SK-N-SH (cell line): ENCODE results near the gene OR8D2. TPM values are rescaled to one million over a fixed set of nuclear protein-coding genes. Genes with fewer than 3 reads are reported as not detected.
A peak's percentile ranks its signal among the peaks of the same experiment; 100 is the strongest.

Experiments used
- CTCF ChIA-PET: fragments of 300-600, 350-600 bp; formaldehyde crosslinking; extraction: SDS; loops from one replicate; lab custom pipeline; 2021; lab: Yijun Ruan, JAX
- POLR2A ChIA-PET: fragments of 350-600 bp; sonication (Branson Sonifier 250); formaldehyde crosslinking; extraction: SDS; loops from one replicate; lab custom pipeline; 2020; ENCODE audit warnings: antibody characterized with exemption, inconsistent platforms; lab: Yijun Ruan, JAX
- DNase-seq: peaks from one replicate; pipeline ENCODE4 v3.0.0; 2012
- H2AFZ ChIP-seq: fragments of 200-600 bp; sonication (generic); 2 replicates; pipeline ENCODE4 v1.8.1; 2016; ENCODE audit warnings: antibody characterized with exemption, mild to moderate bottlenecking, low read depth
- H3F3A ChIP-seq: fragments of 200-600 bp; sonication (generic); replicated peaks from 2 replicates; pipeline ENCODE3; 2016; ENCODE audit warnings: antibody characterized with exemption, mild to moderate bottlenecking; ENCODE audit not compliant: insufficient read depth
- H3K27ac ChIP-seq, 2 experiments: fragments of 200-500 bp in 1 of 2; fragments of 200-600 bp in 1 of 2; sonication (Bioruptor generic) in 1 of 2; sonication (generic), shearing (Covaris generic) in 1 of 2; 2 replicates each; pipeline versions ENCODE4 v1.5.1 to v1.6.1; 2014 to 2016; ENCODE audit warnings: low read depth in 2 of 2, inconsistent platforms in 1 of 2, low read length in 1 of 2, mild to moderate bottlenecking in 1 of 2, mixed read lengths in 1 of 2
- H3K27me3 ChIP-seq: fragments of 200-600 bp; sonication (generic), shearing (Covaris generic); 2 replicates; pipeline ENCODE4 v1.6.1; 2016; ENCODE audit warnings: mixed run types; ENCODE audit not compliant: insufficient read depth
- H3K36me3 ChIP-seq, 2 experiments: fragments of 200-500 bp in 1 of 2; fragments of 200-600 bp in 1 of 2; sonication (Bioruptor generic) in 1 of 2; sonication (generic) in 1 of 2; replicated peaks in 1 of 2; 2 replicates each; pipeline versions ENCODE3 to v1.5.1; 2014 to 2016; ENCODE audit warnings: low read length in 1 of 2, mild to moderate bottlenecking in 1 of 2; ENCODE audit not compliant: insufficient read depth in 2 of 2, control insufficient read depth in 1 of 2
- H3K4me1 ChIP-seq, 2 experiments: fragments of 200-500 bp in 1 of 2; fragments of 200-600 bp in 1 of 2; sonication (Bioruptor generic) in 1 of 2; sonication (generic), shearing (Covaris generic) in 1 of 2; 2 replicates each; pipeline versions ENCODE4 v1.5.1 to v1.6.1; 2014 to 2016; ENCODE audit warnings: low read depth in 1 of 2, low read length in 1 of 2, mixed run types in 1 of 2; ENCODE audit not compliant: insufficient read depth in 2 of 2, control insufficient read depth in 1 of 2
- H3K4me2 ChIP-seq: fragments of 200-600 bp; sonication (generic), shearing (Covaris generic); 2 replicates; pipeline ENCODE4 v1.6.1; 2017; ENCODE audit warnings: mixed run types
- H3K4me3 ChIP-seq, 2 experiments: fragments of 200-500 bp in 1 of 2; fragments of 200-600 bp in 1 of 2; sonication (Bioruptor generic) in 1 of 2; sonication (generic), shearing (Covaris generic) in 1 of 2; 2 replicates each; pipeline versions ENCODE4 v1.5.1 to v1.8.1; 2014 to 2016; ENCODE audit warnings: low read depth in 2 of 2, inconsistent platforms in 1 of 2, low read length in 1 of 2, mild to moderate bottlenecking in 1 of 2, mixed read lengths in 1 of 2, moderate library complexity in 1 of 2
- H3K79me2 ChIP-seq: fragments of 200-600 bp; sonication (generic); 2 replicates; pipeline ENCODE4 v1.8.1; 2017; ENCODE audit warnings: mild to moderate bottlenecking; ENCODE audit not compliant: insufficient read depth
- H3K9ac ChIP-seq: fragments of 200-600 bp; sonication (generic); 2 replicates; pipeline ENCODE4 v1.6.1; 2017; ENCODE audit warnings: mixed run types
- H3K9me2 ChIP-seq: fragments of 200-600 bp; sonication (generic); 2 replicates; pipeline ENCODE4 v1.6.1; 2017; ENCODE audit warnings: mixed run types
- H3K9me3 ChIP-seq: fragments of 200-600 bp; sonication (generic); 2 replicates; pipeline ENCODE4 v1.6.1; 2017; ENCODE audit warnings: mixed run types, mild to moderate bottlenecking, moderate library complexity
- H4K20me1 ChIP-seq: fragments of 200-600 bp; sonication (generic); 2 replicates; pipeline ENCODE4 v1.6.1; 2017; ENCODE audit warnings: mild to moderate bottlenecking, mixed run types; ENCODE audit not compliant: insufficient read depth
- CHD2 ChIP-seq: fragments of 150-350 bp; IDR thresholded peaks from 2 replicates; pipeline ENCODE4 v1.6.1; 2018; ENCODE audit warnings: low read length; ENCODE audit not compliant: partially characterized antibody
- CTCF ChIP-seq: fragments of 200-600 bp; sonication (generic); IDR thresholded peaks from 2 replicates; pipeline ENCODE4 v1.6.1; 2017; ENCODE audit warnings: antibody characterized with exemption, mild to moderate bottlenecking, moderate library complexity
- JUND ChIP-seq: IDR thresholded peaks from 2 replicates; pipeline ENCODE4 v1.4.0; 2012
- NRF1 ChIP-seq: IDR thresholded peaks from 2 replicates; pipeline ENCODE4 v1.6.1; 2012; ENCODE audit warnings: low read depth, mild to moderate bottlenecking, low read length
- RAD21 ChIP-seq: IDR thresholded peaks from 2 replicates; pipeline ENCODE4 v1.6.1; 2012; ENCODE audit warnings: mild to moderate bottlenecking, low read length
- RCOR1 ChIP-seq: fragments of 150-350 bp; IDR thresholded peaks from 2 replicates; pipeline ENCODE4 v1.6.1; 2017; ENCODE audit warnings: antibody characterized with exemption, low read length
- REST ChIP-seq: IDR thresholded peaks from 2 replicates; pipeline ENCODE4 v1.6.1; 2012; ENCODE audit warnings: mild to moderate bottlenecking, low read depth, low read length, moderate library complexity
- TCF12 ChIP-seq: IDR thresholded peaks from 2 replicates; pipeline ENCODE4 v1.4.0; 2012
- TEAD4 ChIP-seq: IDR thresholded peaks from 2 replicates; pipeline ENCODE4 v1.4.0; 2012; ENCODE audit warnings: mild to moderate bottlenecking, borderline replicate concordance; ENCODE audit not compliant: insufficient read depth
- WGBS: methylation state at CpG from one replicate; pipeline ENCODE4 v1.1.6; 2017; ENCODE audit warnings: low lambda C conversion rate; 5-methylcytosine and 5-hydroxymethylcytosine counted together
- polyA plus RNA-seq, 3 experiments: library from polyadenylated mRNA; depleted of rRNA; stranded (reverse); fragments of >200 nt; gene quantifications; 2 replicates each; pipeline ENCODE4 v1.2.3, GENCODE V29; 2012

OR8D2 gene
- polyA plus RNA-seq, 1 of the 3 experiments (the other 2 are of a cell fraction) = not detected

- H3K27me3 ChIP-seq = no peaks in the 10 kb centered on the region
- no peaks in the 10 kb centered on the region for H3K36me3 ChIP-seq
- POLR2A ChIA-PET = no interaction called here
- no peak for TF ChIP-seq CTCF
- TF ChIP-seq CHD2 = no peak
- 0 out of 2 replicates have a peak, but pooled peaks have one; percentile 9 for TF ChIP-seq TCF12
- peak; percentile 19; the same call in 1 of the 2 replicates for TF ChIP-seq TEAD4
- TF ChIP-seq JUND = 0 out of 2 replicates have a peak, but pooled peaks have one; percentile 9
- H3K9me2 ChIP-seq = no peaks in the 10 kb centered on the region
- CTCF ChIA-PET = no interaction called here
- no peaks in the 10 kb centered on the region for H3K4me1 ChIP-seq
- H4K20me1 ChIP-seq = no peaks in the 10 kb centered on the region
- no peak overlapping the region for H3K9ac ChIP-seq
- DNase-seq = no peak
- H3F3A ChIP-seq = peaks cover 7% of the 10 kb centered on the region
- H3K79me2 ChIP-seq = no peaks in the 10 kb centered on the region
- H3K4me2 ChIP-seq = no peak overlapping the region
- H3K27ac ChIP-seq = no peak overlapping the region; a peak in 1 of 4 replicates
- H2AFZ ChIP-seq = no peak overlapping the region
- H3K9me3 ChIP-seq = no peaks in the 10 kb centered on the region
- H3K4me3 ChIP-seq = no peak overlapping the region
- 2% methylated on average over 3 of the region's 3 CpGs for WGBS
These were observed 34.2 kb downstream of the OR8D2 start for GRCh38 chr11:124285610-124286344.

GRCh38 chr11:124278261-124278660, 41.7 kb downstream of the OR8D2 start:
- ChIA-PET CTCF (interaction anchor here (0.9 kb wide), 1 partner anchor 207 kb away, joined by 3 read pairs; no protein-coding TSS in a partner anchor), POLR2A (no interaction called here)
- no peak overlapping the region for H3K9ac ChIP-seq
- H3F3A ChIP-seq = no peaks in the 10 kb centered on the region
- H3K4me3 ChIP-seq = no peak overlapping the region
- no peak overlapping the region for H3K27ac ChIP-seq
- H3K79me2 ChIP-seq = no peaks in the 10 kb centered on the region
- 8% methylated on average over 2 of the region's 2 CpGs for WGBS
- no peaks in the 10 kb centered on the region for H3K9me2 ChIP-seq
- no peaks in the 10 kb centered on the region for H3K4me1 ChIP-seq
- no peaks in the 10 kb centered on the region for H3K9me3 ChIP-seq
- no peaks in the 10 kb centered on the region for H4K20me1 ChIP-seq
- TF ChIP-seq REST (no peak), RAD21 (no peak), NRF1 (no peak), RCOR1 (no peak)
- H3K27me3 ChIP-seq = no peaks in the 10 kb centered on the region
- H3K4me2 ChIP-seq = no peak overlapping the region
- no peak for DNase-seq
- no peak overlapping the region for H2AFZ ChIP-seq
- no peaks in the 10 kb centered on the region for H3K36me3 ChIP-seq
